AG08396 (cell line): ENCODE results near the gene TBC1D24.

Source experiments
- DNase-seq: peaks from one replicate; pipeline ENCODE4 v3.0.0; 2012; ENCODE audit warnings: low spot score, mixed read lengths

TBC1D24 gene

DNA sequence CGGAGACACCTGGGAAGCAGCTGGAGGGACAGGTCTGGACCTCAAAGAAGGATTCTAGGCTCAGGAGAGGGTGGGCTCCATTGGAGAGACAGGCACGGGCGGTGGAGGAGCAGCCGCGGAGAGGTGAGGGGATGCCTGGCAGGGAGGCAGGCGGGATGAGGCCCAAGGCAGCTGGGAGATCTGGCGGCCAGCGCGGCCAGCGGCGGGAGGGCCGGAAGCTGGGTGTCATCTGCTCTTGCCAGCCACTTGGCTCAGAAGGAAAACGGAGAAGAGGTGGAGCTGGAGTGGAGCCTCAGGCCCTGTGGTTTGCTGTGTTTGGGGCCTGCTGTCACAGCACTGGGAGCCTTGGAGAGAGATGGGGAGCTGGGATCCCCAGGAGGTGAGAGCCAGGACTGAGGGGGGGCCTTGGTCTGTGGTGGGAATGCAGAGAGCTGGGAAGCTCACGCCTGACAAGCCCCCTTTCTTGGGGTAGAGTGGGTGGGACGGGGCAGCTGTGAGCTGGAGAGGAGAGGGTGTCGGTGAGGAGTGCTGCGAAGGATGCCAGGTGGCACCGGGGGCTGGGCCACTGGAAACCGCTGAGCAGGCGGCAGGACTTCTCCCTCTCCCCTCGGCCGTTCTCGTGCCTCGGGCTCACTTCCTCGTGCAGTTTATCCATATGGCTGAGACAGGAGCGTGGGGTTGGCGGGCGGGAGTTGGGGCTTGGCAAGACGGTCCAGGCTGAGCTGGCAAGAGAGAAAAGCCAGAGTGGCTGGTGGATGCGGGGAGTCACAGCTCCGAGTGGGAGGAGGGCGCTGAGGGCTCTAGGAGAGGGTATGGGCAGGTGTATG lies 8.0 kb downstream of the TBC1D24 start:
- DNase-seq: peak; percentile 87

DNA sequence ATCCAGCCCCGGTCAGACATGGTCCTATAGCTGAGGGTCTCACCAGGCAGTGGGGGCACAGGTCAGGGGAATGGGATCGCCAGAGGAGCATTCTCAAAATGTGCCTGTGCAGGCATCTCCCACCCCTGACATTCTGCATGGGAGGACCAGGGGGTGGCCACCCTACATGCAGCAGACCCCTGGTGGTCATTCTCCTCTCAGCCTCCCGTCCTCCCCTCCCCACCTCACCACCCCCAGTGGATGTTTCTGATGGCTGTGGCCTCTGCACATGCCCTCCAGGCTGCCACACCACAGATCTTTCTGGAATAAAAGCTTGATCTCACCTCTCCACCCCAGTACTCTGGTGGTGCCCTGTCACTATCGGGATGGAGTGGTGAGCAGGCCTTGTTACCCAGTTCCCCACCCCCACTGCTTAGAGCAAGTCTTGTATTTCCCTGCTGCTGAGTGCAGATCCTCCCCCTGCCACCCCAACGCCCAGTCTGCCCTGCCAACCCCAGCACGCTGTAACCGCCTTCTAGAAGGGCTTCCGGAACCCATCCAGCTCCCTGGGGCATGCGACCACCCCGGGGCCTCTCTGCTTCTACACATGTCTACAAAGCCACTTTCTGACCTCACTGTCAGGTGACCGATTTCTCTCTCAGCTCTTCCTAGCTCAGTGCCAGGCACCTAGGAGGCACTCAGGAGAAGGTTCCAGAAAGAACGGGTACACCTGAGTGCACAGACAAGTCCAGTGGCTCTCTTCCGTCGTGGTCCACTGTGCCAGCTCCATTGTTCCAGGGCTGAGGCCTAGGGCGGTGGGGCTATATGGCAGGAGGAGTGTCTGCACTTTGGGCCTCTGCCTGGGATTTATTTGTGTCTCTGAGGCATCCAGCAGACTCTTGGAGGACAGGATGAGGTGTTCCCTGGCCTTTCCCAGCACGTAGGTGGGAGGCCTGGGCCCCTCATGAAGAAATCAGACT lies 9.3 kb downstream of the TBC1D24 start:
- DNase-seq: no peak

DNA sequence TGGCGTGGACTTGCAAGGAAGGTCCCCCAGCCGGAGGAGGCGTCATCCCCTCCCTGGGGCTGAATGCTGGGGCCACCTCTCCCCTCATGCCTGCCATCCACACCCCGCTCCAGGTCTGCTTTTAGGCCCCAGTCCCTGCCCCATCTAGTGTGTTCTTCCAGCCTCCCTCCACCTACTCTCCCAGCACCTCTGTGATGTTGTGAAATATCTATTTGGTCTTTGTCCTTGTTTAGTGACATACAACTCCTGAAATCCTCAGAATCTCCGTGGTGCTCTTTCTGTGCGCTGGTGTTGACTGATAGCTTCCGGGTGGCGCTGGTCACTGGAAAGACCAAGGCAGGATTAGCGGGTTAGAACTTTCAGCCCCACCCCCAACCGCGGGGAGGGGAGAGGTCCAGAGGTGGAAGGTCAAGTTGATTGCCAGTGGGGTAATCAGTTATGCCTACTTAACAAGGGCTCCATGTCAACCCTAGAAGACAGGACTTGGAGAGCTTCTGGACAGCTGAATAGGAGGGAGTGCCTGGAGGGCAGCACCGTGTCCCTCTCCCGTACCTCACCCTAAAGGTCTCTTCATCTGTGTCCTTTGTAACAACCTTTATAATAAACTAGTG lies 10.1 kb downstream of the TBC1D24 start:
- no peak for DNase-seq

DNA sequence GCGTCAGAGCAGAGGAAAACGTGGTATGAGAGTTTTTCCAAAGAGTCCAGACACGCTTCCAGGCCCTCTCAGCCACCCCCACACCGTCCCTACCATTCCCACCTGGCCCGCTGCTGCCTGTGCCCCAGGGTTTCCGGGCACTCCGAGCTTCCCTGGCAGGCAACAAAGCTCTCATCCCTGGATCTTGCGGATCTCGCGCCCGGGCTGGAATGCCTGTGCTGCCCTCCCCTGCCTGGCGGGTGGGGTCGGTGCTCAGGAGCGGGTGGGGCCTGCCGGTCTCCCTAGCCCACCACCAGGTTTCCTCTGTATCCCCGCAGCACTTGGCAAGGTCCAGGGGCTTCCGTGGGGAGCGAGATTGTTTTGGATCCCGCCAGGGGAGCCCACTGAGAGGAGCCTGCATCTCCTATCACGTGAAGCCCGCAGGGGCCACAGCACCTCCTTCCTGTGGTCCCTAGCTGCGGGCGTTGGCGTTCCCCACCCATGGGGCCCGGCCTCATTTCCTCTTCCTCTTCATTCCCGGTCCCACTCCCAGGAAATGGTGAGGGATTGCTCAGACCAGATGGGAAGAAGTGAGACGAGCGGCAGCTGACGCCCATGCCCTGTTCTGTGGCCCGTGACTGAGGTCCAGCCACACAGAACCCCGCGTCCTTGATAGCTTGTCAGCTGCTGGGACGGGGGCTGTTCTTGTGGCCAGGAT lies 11.0 kb downstream of the TBC1D24 start:
- DNase-seq: no peak

DNA sequence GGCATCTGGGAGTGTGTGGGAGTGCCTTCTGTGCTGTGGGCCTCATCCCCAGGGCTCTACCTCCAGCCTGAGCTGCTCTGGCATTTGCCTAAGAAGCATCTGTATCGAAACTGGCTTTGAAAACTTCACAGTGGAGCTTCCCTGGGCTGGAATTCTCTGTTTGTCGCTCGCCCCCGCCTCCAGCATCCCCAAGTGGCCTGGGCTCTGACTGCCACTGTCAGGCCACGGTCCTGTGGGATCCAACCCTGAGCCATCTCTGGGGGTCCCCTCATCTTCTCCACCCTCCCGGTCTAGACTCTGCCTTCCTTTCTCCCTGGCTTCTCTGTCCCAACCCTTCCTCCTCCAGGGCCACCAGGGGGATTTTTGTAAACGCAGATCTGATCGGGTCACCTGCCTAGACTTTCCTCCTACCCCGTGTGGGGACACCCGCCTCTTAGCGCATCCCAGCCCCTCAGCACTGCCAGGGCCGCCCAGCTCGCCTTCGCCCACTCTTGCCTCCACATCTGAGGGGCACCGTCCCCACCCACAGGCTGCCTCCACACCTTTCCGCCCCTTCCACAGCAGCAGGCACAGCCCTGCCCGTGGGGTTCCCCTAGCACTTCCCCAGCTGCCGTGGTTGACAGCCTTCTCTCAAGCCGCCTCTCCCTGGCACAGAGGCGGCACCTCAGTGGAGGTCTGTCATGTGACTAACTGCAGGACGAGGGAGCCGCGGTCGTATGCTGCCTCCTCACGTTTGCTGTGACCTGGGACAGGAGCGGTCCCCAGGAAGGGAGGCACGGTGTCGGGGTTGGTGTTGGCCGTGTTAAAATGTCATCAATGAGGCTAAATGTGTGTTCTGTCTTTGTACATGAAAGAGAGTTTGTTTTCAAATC lies 12.0 kb downstream of the TBC1D24 start:
- no peak for DNase-seq

DNA sequence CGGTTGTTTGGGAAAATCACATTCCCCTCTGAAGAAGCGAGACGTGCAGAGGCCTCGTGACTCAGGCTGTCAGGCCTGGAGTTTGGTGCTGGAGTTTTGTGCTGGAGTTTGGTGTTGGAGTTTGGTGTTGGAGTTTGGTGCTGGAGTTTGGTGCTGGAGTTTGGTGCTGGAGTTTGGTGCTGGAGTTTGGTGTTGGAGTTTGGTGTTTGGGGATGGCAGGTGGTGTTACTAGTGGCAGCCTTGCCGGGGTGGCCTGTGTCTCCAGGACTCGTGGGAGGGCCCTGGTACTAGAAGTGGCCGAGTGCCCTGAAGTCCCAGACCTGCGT lies 12.6 kb downstream of the TBC1D24 start:
- no peak for DNase-seq

DNA sequence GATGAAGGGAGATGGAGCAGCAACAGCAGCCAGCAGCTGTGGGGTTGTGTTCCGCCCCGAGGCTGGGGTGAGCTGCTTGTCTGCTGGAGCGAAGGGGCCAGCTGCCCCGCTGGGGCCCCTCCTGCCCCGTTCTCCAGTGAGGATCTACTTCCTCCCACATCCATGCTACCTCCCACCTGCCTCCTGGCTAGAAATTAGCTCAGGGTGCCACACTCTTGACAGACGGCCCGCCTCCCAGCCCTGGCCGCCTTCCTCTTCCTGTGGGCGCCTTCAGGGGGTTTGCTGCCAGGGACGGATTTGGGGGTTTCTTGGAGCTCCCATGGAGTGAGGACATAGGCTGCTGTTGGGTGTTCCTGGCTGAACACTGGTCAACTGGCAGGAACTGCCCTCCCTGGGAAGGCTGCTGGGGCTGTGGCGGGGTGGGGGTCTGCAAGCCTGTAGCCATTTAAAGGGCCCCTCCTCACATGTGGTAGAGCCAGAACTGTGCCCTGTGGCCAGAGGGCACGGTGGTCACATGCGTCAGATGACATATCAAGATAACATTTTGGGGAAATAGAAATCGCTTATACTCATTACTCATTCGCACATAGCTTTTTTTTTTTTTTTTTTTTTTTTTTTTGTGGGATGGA lies 13.1 kb downstream of the TBC1D24 start:
- DNase-seq: no peak

DNA sequence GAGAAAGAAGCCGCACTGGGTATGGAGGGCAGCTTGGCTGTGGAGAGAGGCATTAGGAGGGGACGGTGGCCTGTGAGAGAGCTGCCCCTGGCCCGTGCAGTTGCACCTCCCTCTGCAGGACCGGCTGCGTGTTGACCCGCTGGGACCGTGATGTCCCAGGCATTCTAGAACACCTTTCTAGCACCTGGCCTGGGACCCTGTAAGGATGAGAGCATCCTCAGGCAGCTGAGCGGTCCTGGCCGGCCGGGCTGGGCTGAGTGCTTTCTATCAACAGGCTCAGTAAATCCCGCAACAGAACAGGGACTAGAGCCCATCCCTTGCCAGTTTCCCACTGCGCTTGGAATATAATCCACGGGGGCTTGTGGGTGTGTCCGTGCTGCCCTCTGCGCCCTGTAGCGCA lies 14.7 kb downstream of the TBC1D24 start:
- DNase-seq: no peak

DNA sequence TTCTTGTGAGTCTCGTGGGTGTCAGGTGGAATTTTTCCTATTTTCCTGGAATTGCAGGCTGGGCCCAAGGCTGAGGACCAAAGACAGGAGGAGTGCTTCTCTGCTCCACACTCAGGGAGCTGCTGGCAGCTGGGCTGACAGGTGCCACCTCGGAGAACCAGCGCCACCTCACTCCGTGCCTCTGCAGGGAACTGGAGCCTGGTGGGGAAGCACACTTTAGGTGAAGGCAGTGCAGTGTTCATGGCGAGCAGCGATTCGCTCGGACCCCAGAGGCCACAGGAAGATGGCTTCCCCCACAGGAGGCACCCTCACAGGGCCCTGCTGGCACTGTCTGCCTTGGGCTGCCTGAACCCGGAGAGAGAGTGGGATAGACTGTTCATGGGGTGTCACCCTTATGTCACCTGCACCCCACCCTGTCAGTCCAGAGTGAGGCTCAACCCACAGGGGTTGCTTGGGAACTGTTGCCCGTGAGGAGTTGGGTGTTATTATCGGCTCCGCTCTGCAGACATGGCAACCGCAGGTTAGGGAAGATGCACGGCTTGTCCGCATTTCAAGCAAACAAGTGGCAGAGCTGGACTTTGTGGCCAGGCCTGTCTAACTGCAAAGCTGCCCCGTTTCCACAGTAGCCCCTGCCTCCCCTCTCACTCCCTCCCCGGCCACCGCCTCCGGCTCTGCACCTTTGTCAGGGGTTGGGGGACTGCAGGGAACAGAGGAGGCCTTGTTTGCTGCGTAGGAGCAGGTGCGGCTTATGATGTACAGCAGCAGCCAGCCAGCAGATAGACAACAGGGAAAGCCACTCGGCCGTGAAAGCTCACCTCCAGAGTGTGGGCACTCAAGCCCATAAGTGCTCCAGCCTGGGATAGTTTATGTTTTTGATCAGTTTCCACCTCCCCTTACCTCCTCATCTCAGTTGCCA lies 15.5 kb downstream of the TBC1D24 start:
- no peak for DNase-seq

DNA sequence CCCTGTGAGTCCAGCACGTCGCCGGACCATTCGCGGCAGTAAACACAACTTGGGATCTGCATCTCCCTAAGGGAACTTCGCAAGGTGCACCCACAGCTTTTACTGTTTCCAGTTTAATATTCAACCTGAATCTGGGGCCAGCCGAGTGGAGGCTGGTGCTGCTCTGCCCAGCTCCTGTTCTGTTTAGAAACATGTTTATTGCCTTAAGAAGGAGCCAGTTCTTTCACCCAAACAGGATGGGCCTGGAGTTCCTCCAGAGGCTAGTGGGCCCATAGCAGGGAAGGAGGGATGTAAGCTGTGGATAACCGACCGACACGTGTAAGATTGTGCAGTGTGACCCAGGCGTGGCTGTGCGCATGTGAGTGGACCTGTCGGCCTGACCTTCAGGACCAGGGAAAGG lies 17.4 kb downstream of the TBC1D24 start:
- no peak for DNase-seq

DNA sequence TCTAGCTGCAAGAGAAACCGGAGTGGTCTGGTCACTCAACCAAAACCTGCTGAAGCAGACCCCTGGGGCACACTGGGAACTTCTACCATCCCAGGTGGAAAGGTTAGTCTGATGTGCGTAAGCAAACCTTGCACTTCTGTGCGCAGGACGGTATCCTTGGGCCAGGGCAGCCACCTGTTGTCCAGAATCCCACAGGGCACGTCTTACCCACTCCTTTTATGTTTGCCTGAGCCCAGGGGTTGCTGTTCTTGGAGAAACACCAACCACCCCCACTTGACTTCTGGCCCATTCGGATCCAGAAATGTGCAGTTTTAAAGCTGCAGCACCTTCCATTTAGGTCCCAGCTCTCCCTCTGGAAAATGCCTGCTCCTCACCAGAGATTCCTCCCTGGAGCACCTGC lies 18.7 kb downstream of the TBC1D24 start:
- DNase-seq: no peak

DNA sequence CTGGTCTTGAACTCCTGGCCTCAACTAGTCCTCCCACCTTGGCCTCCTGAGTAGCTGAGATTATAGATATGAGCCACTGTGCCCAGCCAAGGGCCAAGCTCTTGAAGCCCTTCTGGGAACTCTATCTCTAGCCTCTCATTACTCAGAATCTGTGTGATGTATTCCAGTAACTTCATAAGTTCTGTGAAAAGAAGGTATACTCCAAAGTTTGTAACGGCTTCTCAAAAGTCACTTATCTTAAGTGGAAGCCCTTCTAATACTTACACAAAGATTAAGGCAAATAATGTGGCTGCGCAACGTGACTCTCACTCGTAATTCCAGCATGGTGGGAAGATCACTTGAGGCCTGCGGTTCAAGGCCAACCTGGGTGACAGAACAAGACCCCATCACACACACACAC lies 19.7 kb downstream of the TBC1D24 start:
- no peak for DNase-seq

DNA sequence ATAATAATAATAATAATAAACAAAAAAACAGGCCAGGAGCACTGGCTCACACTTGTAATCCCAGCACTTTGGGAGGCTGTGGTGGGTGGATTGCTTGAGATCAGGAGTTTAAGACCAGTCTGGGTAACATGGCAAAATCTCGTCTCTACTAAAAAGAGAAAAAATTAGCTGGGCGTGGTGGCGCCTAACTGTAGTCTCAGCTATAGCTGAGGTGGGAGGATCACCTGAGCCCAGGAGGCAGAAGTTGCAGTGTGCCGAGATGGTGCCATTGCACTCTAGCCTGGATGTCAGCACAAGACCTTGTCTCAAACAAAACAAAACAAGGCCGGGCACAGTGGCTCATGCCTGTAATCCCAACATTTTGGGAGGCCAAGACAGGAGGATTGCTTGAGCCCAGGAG lies 20.1 kb downstream of the TBC1D24 start:
- no peak for DNase-seq

DNA sequence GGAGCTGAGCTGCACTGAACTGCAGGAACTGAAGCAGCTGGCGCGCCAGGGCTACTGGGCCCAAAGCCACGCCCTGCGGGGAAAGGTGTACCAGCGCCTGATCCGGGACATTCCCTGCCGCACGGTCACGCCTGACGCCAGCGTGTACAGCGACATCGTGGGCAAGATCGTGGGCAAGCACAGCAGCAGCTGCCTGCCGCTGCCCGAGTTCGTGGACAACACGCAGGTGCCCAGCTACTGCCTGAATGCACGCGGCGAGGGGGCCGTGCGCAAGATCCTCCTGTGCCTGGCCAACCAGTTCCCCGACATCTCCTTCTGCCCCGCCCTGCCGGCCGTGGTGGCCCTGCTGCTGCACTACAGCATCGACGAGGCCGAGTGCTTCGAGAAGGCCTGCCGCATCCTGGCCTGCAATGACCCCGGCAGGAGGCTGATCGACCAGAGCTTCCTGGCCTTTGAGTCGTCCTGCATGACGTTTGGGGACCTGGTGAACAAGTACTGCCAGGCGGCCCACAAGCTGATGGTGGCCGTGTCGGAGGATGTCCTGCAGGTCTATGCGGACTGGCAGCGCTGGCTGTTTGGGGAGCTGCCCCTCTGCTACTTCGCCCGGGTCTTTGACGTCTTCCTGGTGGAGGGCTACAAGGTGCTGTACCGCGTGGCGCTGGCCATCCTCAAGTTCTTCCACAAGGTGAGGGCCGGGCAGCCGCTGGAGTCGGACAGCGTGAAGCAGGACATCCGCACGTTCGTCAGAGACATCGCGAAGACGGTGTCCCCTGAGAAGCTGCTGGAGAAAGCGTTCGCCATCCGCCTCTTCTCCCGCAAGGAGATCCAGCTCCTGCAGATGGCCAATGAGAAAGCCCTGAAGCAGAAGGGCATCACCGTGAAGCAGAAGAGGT lies 21.5 kb downstream of the TBC1D24 start:
- DNase-seq: no peak

DNA sequence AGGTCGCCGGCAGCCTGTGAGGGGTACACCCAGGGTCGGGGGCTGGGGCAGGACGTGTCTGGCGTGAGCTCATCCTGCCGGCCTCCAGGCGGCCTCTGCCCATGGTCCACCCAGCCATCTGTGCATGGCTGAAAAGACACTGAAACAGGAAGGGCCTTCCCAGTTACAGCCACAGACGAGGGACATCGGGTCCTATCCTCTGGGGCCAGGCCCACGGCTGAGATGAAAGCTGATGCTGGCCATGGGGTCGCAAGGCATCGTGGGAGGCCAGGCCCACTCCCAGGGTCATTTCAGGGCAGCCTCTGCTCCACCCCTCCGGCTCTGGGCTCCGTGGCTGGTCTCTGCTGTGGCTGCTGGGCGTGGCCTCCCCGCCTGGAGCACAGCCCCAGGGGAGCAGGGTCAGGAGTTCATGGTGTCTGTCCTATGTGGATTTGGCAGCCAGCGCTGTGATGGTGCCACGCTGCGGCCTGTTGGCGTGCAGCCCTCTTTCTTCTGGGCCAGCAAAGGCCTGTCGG lies 22.2 kb downstream of the TBC1D24 start:
- peak; percentile 42 for DNase-seq

DNA sequence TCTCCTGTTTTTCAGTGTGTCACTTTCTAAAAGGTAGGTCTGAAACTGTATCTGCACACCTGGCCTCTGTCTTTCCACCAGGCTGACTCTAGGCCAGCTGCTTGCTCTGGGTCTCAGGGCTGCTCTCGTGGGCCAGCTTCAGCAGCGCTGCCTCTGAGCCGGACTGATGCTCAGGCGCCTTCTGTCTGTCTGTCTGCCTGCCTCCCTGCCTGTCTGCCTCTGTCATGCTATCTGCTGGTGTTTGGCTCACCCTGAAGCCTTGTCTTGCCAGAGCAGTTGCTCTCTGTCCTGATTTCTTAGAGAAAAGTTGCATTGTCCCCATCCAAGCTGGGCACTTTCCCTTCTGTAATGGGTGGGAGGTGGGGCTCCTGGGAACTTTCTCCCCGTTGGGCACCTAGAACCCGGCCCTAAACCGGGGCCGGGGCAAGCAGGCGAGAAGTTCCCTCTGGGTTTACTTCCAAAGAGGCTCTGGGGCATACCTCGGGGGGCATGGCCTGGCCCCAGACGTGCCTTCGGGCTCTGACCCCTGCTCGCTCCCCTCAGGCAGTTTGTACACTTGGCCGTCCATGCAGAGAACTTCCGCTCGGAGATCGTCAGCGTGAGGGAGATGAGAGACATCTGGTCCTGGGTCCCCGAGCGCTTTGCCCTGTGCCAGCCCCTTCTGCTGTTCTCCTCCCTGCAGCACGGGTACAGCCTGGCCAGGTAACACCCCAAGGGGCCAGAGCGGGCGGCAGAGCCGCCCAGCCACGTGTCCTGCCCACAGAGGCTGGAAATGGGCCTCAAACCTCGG lies 23.0 kb downstream of the TBC1D24 start:
- no peak for DNase-seq

DNA sequence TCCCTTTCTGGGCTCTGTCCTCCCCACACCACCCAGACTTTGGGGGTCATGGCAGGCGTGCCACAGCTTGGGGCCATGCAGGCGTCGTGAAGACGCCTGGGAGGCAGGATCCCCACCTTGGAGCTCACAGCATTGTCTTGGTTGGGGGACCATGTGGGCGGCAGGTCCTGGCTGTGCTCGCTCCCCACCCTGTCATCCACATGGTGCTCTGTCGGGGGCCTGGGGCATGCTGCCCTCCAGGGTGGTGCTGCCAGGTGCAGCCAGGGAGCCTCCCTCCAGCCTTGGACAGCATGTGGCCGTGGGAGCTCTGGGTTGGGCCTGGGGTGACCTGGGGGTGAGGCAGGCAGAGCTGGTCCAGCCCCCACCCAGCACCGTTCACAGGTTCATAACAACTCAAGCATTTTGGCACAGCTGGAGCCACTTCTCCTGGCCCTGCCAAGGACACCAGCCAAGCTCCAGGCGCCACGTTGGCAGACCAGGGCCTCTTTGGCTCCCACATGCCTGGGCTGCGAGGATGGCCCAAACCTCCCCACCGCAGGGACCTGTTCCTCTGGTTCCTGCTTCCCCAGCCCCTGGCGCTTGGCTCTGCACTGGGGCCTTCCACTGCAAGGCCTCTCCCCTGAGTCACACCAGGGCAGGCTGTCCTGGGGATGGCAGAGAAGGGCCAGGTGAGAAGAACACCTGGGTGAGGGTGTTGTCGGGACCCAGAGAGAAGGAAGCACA lies 23.8 kb downstream of the TBC1D24 start:
- no peak for DNase-seq
